GM12878 (cell line): Measurements from ENCODE around the gene ATAD5. TPM values are rescaled to one million over a fixed set of nuclear protein-coding genes. Genes with fewer than 3 reads are reported as not detected.

ENCODE experiments used
- ATAC-seq: fragments of 200-7000 bp; cut with Tn5 transposase; 3 replicates; pipeline ENCODE4 v1.9.1; 2020; ENCODE audit warnings: mild to moderate bottlenecking, moderate library complexity
- BruUV-seq: library from RNA; stranded (reverse); fragments of 400-500 nt; replicated peaks from 2 replicates; lab custom pipeline; 2021; lab: Mats Ljungman, UMichigan
- CTCF ChIA-PET: fragments of 300-600 bp; sonication (Branson Sonifier 250); formaldehyde crosslinking; extraction: SDS; loops from one replicate; lab custom pipeline; 2021; ENCODE audit warnings: inconsistent platforms; lab: Yijun Ruan, JAX
- POLR2A ChIA-PET: fragments of 350-600 bp; formaldehyde crosslinking; extraction: SDS; loops from one replicate; lab custom pipeline; 2021; ENCODE audit warnings: inconsistent platforms; lab: Charles Lee
- RAD21 ChIA-PET: fragments of 300-600 bp; sonication (Branson Sonifier 250); formaldehyde crosslinking; loops from one replicate; lab custom pipeline; 2023; ENCODE audit warnings: antibody characterized with exemption; ENCODE audit not compliant: unreplicated experiment; lab: Charles Lee
- SMC1A ChIA-PET: fragments of 300-600 bp; sonication (Branson Sonifier 250); formaldehyde crosslinking; loops from one replicate; lab custom pipeline; 2023; ENCODE audit not compliant: unreplicated experiment, uncharacterized antibody; lab: Charles Lee
- DNase-seq: peaks from one replicate; pipeline ENCODE4 v3.0.0-alpha.2; 2011; ENCODE audit warnings: low read depth, low spot score
- FAIRE-seq: peaks from 3 replicates; lab custom pipeline; 2011; peaks lifted over from hg19 to GRCh38; lab: Jason Lieb, UNC
- H2AFZ ChIP-seq: 2 replicates; pipeline ENCODE4 v1.6.0; 2011; ENCODE audit warnings: low read depth, low read length, control low read depth; ENCODE audit not compliant: control insufficient read depth
- H3K27ac ChIP-seq: 2 replicates; pipeline ENCODE4 v1.5.1; 2011; ENCODE audit warnings: control low read depth; ENCODE audit not compliant: control insufficient read depth, insufficient read depth
- H3K27me3 ChIP-seq, 2 experiments: replicated peaks in 1 of 2; 2 replicates each; pipeline versions ENCODE4 v1.6.0 to v1.6.1; 2011; ENCODE audit warnings: low read length in 1 of 2; ENCODE audit not compliant: control insufficient read depth in 2 of 2, insufficient read depth in 2 of 2
- H3K36me3 ChIP-seq, 2 experiments: 2 replicates each; pipeline ENCODE4 v1.5.1; 2011; ENCODE audit warnings: low read length in 1 of 2; ENCODE audit not compliant: control insufficient read depth in 2 of 2, insufficient read depth in 2 of 2
- H3K4me1 ChIP-seq: 2 replicates; pipeline ENCODE4 v1.6.1; 2011; ENCODE audit warnings: mild to moderate bottlenecking, low read length, moderate library complexity, mixed read lengths; ENCODE audit not compliant: control insufficient read depth, insufficient read depth
- H3K4me2 ChIP-seq: 2 replicates; pipeline ENCODE4 v1.6.0; 2011; ENCODE audit warnings: control low read depth; ENCODE audit not compliant: control insufficient read depth, insufficient read depth
- H3K4me3 ChIP-seq: fragments of 200-600 bp; sonication (generic); 2 replicates; pipeline ENCODE4 v1.5.1; 2016
- H3K79me2 ChIP-seq: 2 replicates; pipeline ENCODE4 v1.6.0; 2011; ENCODE audit warnings: low read length; ENCODE audit not compliant: control insufficient read depth, insufficient read depth
- H3K9ac ChIP-seq: 2 replicates; pipeline ENCODE4 v1.8.0; 2011; ENCODE audit warnings: low read length, control low read depth, mixed read lengths; ENCODE audit not compliant: control insufficient read depth, insufficient read depth
- H3K9me3 ChIP-seq: replicated peaks from 3 replicates; pipeline ENCODE4 v1.5.1; 2011; ENCODE audit warnings: mild to moderate bottlenecking, low read length; ENCODE audit not compliant: control insufficient read depth, insufficient read depth
- H4K20me1 ChIP-seq: 2 replicates; pipeline ENCODE4 v1.6.0; 2011; ENCODE audit not compliant: control insufficient read depth, insufficient read depth
- CHD2 ChIP-seq: IDR thresholded peaks from 2 replicates; pipeline ENCODE4 v1.6.1; 2011; ENCODE audit warnings: low read depth, low read length, improper control_type of control experiment, borderline replicate concordance
- ESRRA ChIP-seq: IDR thresholded peaks from 2 replicates; pipeline ENCODE4 v1.6.1; 2012; ENCODE audit warnings: mild to moderate bottlenecking, low read length, improper control_type of control experiment
- KLF5 ChIP-seq: fragments of 450-650 bp; IDR thresholded peaks from 2 replicates; pipeline ENCODE4 v1.6.1; 2014; ENCODE audit warnings: mild to moderate bottlenecking; ENCODE audit not compliant: partially characterized antibody
- NR2F1 ChIP-seq: fragments of 450-650 bp; conservative IDR thresholded peaks from 2 replicates; pipeline ENCODE4 v1.6.1; 2017; ENCODE audit warnings: mild to moderate bottlenecking
- POLR2AphosphoS2 ChIP-seq: IDR thresholded peaks from 2 replicates; pipeline ENCODE4 v1.6.1; 2011; ENCODE audit warnings: low read depth, mild to moderate bottlenecking, low read length, improper control_type of control experiment, moderate library complexity
- TCF12 ChIP-seq: IDR thresholded peaks from 2 replicates; pipeline ENCODE4 v1.6.1; 2011; ENCODE audit warnings: low read depth, mild to moderate bottlenecking, low read length
- WGBS: methylation state at CpG from one replicate; pipeline ENCODE4 v1.1.6; 2016; ENCODE audit warnings: low lambda C conversion rate; ENCODE audit not compliant: insufficient replicate concordance, insufficient coverage; ENCODE audit errors: missing lambda C conversion rate; 5-methylcytosine and 5-hydroxymethylcytosine counted together
- in situ Hi-C: fragments of 300-500 bp; cut with MboI; formaldehyde crosslinking; loops from 9 replicates; pipeline ENCODE4 v1.14.3; 2018; ENCODE audit warnings: mixed read lengths
- intact Hi-C: fragments of 100-400 bp; cut with micrococcal nuclease; formaldehyde crosslinking; loops from one replicate; pipeline ENCODE4 v1.14.2; 2022; ENCODE audit not compliant: unreplicated experiment
- polyA plus RNA-seq, 11 experiments: library from polyadenylated mRNA; depleted of rRNA in 4 of 11; unstranded in 6 of 11; stranded (reverse) in 5 of 11; fragments of >200 nt; fragmentation: Nextera tagmentation in 4 of 11; fragmentation: Illumina TruSeq in 1 of 11; extraction: Ambion mirVana in 4 of 11; extraction: Trizol in 1 of 11; gene quantifications; 1 replicate in 1 of 11; 2 replicates in 10 of 11; pipeline versions ENCODE4 v1.2.1 to v1.2.3, GENCODE V29; 2011 to 2016; ENCODE audit warnings: inconsistent platforms in 2 of 11, missing spikeins in 2 of 11, low read depth in 1 of 11
- total RNA-seq, 4 experiments: library from RNA; depleted of rRNA in 3 of 4; stranded (reverse); fragments of >200 nt in 3 of 4; fragmentation: Illumina TruSeq in 1 of 4; extraction: Trizol in 1 of 4; gene quantifications; 2 replicates each; pipeline versions ENCODE4 v1.2.1 to v1.2.3, GENCODE V29; 2013 to 2021
- TF ChIP-seq, protein P1 (sequence below): fragments of 450-650 bp; IDR thresholded peaks from 2 replicates; pipeline ENCODE4 v1.6.1; 2017; ENCODE audit warnings: mild to moderate bottlenecking, moderate library complexity
- TF ChIP-seq, protein P2 (sequence below): fragments of 450-650 bp; formaldehyde crosslinking; IDR thresholded peaks from 2 replicates; pipeline ENCODE4 v1.5.0; 2022; ENCODE audit warnings: mild to moderate bottlenecking, missing genetic modification characterization
- TF ChIP-seq, protein P3 (sequence below): IDR thresholded peaks from 2 replicates; pipeline ENCODE4 v1.6.1; 2012; ENCODE audit warnings: low read depth, low read length, improper control_type of control experiment
- TF ChIP-seq, protein P4 (sequence below): fragments of 450-650 bp; IDR thresholded peaks from 2 replicates; pipeline ENCODE4 v1.6.1; 2017; ENCODE audit warnings: mild to moderate bottlenecking, low read depth, inconsistent platforms; ENCODE audit not compliant: poor library complexity, severe bottlenecking
- TF ChIP-seq, protein P5 (sequence below): IDR thresholded peaks from 2 replicates; pipeline ENCODE4 v1.6.1; 2012; ENCODE audit warnings: low read depth, low read length, improper control_type of control experiment

ATAD5 gene
- total and polyA plus RNA-seq, 10 of the 15 experiments (the other 5 are each of a cell fraction or from before 2014, with no cell fraction given) = 3.8 to 19.7 (median 13.2) TPM

DNA sequence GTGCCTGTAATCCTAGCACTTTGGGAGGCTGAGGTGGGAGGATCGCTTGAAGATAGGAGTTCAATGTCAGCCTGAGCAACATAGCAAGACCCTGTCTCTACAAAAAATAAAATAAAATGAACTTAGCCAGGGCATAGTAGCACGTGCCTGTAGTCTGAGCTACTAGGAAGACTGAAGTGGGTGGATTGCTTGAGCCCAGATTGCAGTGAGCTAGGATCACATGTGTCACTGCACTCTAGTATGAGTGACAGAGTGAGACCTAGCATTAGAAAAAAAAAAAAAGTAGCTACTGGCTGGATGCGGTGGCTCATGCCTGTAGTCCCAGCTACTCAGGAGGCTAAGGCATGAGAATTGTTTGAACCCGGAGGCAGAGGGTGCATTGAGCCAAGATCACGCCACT lies 96.0 kb downstream of the ATAD5 start (continued):
- TF ChIP-seq, protein P1, sequence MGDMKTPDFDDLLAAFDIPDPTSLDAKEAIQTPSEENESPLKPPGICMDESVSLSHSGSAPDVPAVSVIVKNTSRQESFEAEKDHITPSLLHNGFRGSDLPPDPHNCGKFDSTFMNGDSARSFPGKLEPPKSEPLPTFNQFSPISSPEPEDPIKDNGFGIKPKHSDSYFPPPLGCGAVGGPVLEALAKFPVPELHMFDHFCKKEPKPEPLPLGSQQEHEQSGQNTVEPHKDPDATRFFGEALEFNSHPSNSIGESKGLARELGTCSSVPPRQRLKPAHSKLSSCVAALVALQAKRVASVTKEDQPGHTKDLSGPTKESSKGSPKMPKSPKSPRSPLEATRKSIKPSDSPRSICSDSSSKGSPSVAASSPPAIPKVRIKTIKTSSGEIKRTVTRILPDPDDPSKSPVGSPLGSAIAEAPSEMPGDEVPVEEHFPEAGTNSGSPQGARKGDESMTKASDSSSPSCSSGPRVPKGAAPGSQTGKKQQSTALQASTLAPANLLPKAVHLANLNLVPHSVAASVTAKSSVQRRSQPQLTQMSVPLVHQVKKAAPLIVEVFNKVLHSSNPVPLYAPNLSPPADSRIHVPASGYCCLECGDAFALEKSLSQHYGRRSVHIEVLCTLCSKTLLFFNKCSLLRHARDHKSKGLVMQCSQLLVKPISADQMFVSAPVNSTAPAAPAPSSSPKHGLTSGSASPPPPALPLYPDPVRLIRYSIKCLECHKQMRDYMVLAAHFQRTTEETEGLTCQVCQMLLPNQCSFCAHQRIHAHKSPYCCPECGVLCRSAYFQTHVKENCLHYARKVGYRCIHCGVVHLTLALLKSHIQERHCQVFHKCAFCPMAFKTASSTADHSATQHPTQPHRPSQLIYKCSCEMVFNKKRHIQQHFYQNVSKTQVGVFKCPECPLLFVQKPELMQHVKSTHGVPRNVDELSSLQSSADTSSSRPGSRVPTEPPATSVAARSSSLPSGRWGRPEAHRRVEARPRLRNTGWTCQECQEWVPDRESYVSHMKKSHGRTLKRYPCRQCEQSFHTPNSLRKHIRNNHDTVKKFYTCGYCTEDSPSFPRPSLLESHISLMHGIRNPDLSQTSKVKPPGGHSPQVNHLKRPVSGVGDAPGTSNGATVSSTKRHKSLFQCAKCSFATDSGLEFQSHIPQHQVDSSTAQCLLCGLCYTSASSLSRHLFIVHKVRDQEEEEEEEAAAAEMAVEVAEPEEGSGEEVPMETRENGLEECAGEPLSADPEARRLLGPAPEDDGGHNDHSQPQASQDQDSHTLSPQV = no peak
- TF ChIP-seq NR2F1 (no peak), KLF5 (no peak), CHD2 (no peak), TCF12 (no peak), POLR2AphosphoS2 (no peak)
- TF ChIP-seq, all 136 proteins: peak for 0

DNA sequence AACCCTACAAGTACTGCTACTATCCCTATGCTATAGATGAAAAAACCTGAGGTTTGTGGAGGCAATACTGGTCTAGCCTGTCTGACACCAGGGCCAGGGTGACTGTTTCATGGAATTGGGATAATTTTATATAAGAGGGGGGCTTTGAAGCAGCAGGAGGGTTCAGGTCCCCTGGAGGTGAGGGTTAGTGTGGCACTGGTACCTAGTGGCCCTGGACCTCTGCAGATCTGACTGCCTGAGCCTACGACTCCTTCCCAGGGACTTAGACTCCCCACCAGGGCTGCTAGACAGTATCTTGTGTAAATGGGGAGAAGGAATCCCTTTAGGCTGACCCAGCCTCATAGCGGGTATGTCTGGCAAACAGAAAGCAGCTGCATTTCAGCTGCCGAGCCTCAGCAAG lies 96.8 kb downstream of the ATAD5 start:
- SMC1A ChIA-PET = interaction anchor here (2.6 kb wide), 1 partner anchor 9 kb away, joined by 7 read pairs; no protein-coding TSS in a partner anchor
- CTCF ChIA-PET = interaction anchor here (1.3 kb wide), 1 partner anchor 14 kb away, joined by 3 read pairs; no protein-coding TSS in a partner anchor
- no peak overlapping the region for H3K27ac ChIP-seq
- H3K27me3 ChIP-seq = no peaks in the 10 kb centered on the region; a peak in 1 of 4 replicates
- FAIRE-seq (no peak), ATAC-seq (no peak), DNase-seq (no peak)
- intact Hi-C loops = no loop called here
- H3K36me3 ChIP-seq = no peaks in the 10 kb centered on the region
- no peaks in the 10 kb centered on the region for H3K79me2 ChIP-seq
- H4K20me1 ChIP-seq = no peaks in the 10 kb centered on the region
- BruUV-seq = no TSS peak
- H3K4me2 ChIP-seq = no peak overlapping the region
- RAD21 ChIA-PET = no interaction called here
- no peak overlapping the region for H3K4me3 ChIP-seq
- H2AFZ ChIP-seq = no peak overlapping the region
- peaks cover 6% of the 10 kb centered on the region for H3K4me1 ChIP-seq
- no peaks in the 10 kb centered on the region for H3K9me3 ChIP-seq
- H3K9ac ChIP-seq = no peak overlapping the region
- POLR2A ChIA-PET = no interaction called here
- in situ Hi-C loops = no loop called here
- 97% methylated on average over 3 of the region's 3 CpGs for WGBS
- no peak for TF ChIP-seq ESRRA
- TF ChIP-seq, protein P2, sequence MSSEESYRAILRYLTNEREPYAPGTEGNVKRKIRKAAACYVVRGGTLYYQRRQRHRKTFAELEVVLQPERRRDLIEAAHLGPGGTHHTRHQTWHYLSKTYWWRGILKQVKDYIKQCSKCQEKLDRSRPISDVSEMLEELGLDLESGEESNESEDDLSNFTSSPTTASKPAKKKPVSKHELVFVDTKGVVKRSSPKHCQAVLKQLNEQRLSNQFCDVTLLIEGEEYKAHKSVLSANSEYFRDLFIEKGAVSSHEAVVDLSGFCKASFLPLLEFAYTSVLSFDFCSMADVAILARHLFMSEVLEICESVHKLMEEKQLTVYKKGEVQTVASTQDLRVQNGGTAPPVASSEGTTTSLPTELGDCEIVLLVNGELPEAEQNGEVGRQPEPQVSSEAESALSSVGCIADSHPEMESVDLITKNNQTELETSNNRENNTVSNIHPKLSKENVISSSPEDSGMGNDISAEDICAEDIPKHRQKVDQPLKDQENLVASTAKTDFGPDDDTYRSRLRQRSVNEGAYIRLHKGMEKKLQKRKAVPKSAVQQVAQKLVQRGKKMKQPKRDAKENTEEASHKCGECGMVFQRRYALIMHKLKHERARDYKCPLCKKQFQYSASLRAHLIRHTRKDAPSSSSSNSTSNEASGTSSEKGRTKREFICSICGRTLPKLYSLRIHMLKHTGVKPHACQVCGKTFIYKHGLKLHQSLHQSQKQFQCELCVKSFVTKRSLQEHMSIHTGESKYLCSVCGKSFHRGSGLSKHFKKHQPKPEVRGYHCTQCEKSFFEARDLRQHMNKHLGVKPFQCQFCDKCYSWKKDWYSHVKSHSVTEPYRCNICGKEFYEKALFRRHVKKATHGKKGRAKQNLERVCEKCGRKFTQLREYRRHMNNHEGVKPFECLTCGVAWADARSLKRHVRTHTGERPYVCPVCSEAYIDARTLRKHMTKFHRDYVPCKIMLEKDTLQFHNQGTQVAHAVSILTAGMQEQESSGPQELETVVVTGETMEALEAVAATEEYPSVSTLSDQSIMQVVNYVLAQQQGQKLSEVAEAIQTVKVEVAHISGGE = no peak
- TF ChIP-seq, protein P3, sequence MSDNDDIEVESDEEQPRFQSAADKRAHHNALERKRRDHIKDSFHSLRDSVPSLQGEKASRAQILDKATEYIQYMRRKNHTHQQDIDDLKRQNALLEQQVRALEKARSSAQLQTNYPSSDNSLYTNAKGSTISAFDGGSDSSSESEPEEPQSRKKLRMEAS = no peak
- TF ChIP-seq, protein P4, sequence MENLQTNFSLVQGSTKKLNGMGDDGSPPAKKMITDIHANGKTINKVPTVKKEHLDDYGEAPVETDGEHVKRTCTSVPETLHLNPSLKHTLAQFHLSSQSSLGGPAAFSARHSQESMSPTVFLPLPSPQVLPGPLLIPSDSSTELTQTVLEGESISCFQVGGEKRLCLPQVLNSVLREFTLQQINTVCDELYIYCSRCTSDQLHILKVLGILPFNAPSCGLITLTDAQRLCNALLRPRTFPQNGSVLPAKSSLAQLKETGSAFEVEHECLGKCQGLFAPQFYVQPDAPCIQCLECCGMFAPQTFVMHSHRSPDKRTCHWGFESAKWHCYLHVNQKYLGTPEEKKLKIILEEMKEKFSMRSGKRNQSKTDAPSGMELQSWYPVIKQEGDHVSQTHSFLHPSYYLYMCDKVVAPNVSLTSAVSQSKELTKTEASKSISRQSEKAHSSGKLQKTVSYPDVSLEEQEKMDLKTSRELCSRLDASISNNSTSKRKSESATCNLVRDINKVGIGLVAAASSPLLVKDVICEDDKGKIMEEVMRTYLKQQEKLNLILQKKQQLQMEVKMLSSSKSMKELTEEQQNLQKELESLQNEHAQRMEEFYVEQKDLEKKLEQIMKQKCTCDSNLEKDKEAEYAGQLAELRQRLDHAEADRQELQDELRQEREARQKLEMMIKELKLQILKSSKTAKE = no peak
- TF ChIP-seq, protein P5, sequence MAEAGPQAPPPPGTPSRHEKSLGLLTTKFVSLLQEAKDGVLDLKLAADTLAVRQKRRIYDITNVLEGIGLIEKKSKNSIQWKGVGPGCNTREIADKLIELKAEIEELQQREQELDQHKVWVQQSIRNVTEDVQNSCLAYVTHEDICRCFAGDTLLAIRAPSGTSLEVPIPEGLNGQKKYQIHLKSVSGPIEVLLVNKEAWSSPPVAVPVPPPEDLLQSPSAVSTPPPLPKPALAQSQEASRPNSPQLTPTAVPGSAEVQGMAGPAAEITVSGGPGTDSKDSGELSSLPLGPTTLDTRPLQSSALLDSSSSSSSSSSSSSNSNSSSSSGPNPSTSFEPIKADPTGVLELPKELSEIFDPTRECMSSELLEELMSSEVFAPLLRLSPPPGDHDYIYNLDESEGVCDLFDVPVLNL = no peak
